Hematopoietic multipotent progenitor cell treated with erythropoietin and hydrocortisone succinate and interleukin-3 and kit ligand, for 15 days (in vitro differentiated cells): Measurements from ENCODE around the gene IFI27.

Source experiments
- DNase-seq: peaks from one replicate; pipeline ENCODE4 v3.0.0-alpha.2; 2015; ENCODE audit warnings: low spot score

The IFI27 gene

DNA sequence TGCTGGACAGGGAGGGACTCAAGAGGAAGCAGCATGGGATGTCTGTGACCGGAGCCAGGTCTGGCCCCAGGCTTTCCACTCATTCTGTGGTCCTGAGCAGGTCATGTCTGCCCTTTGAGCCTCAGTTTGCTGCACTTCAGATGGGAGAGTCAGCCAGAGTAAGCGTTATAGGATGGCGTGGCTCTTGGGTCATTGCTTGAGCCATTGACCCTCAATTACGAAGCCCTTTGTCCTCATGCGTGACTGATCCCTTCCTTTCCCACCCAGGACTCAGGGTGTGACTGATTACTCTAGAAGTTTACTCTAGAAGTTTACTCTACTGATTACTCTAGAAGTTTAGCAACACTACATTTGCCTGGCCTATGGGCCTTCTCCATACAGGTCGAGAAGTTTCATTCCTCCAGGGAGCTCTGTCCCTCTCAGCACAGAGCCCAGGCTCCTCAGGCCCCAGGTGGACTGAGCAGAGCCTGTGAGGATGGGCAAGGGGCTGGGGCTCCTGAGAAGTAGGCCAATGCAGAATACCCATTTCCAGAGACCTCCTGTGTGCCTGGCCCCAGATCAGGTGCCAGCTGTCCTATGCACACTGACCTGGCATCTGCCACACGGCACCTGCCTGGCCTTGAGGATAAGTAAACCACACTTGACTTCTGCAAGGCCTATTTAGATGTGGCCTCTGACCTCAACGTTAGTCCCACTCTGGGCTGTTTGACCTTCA, 7.6 kb upstream of the IFI27 start:
- no peak for DNase-seq

DNA sequence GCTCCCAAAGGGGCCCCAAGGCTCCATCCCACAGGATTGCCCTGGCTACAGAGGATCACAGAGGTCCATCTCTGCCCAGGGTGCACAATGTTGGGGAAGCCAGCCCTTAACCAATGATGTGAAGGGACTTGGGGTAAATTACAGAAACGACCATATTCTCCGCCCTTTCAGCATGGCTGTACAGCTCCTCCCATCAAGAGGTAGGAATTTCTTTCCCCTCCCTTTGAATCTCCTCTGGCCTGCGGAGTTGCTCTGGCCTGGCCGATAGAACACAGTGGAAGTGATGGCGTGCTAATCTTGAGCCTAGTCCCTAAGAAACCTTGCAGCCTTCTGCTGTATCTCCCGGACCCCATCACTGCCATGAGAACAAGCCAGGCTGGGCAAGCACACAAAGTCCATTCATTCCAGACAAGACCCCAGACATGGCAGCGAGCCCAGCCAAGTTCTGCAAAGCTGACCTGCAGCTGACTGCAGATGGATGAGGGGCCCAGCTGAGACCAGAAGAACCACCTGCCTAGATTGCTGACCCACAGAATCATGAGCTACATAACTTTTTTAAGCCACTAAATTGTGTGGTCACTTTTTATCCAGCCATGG, 6.9 kb upstream of the IFI27 start:
- DNase-seq, result no peak

DNA sequence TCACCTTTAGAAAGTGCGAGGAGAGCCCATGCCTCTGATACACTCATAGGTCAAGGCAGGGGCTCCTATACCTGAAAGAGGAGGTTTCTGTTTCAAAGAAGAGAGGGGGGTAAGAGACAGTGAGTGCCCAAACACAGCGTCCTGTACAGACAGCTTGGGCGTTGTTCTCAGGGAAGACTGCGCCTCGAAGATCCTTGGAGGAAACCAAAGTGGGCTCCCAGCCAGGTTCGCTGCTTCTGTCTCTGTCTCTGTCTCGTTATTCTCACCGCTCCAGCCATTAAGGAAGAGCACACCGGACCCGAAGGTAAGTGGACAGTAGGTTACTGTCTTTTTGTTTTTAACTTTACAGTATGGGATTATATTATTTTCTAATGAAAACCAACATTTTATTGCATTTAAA, 5.8 kb upstream of the IFI27 start:
- DNase-seq, result no peak

DNA sequence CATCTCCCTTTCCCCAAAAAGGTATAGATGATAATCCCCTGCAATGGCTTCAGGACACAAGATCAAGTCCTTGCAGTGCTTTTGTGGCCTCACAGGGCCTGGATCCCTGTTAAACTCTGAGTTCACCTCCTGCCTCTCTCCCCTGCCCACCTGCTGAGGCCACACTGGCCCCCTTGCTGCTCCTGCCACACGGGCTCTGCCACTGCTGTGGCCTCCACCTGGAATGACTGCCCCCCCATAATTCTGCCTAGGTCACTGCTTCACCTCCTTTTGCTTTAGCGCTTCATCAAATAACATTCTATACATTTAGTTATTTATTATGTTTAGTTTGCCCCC, 653 bp upstream of the IFI27 start:
- DNase-seq, result no peak

DNA sequence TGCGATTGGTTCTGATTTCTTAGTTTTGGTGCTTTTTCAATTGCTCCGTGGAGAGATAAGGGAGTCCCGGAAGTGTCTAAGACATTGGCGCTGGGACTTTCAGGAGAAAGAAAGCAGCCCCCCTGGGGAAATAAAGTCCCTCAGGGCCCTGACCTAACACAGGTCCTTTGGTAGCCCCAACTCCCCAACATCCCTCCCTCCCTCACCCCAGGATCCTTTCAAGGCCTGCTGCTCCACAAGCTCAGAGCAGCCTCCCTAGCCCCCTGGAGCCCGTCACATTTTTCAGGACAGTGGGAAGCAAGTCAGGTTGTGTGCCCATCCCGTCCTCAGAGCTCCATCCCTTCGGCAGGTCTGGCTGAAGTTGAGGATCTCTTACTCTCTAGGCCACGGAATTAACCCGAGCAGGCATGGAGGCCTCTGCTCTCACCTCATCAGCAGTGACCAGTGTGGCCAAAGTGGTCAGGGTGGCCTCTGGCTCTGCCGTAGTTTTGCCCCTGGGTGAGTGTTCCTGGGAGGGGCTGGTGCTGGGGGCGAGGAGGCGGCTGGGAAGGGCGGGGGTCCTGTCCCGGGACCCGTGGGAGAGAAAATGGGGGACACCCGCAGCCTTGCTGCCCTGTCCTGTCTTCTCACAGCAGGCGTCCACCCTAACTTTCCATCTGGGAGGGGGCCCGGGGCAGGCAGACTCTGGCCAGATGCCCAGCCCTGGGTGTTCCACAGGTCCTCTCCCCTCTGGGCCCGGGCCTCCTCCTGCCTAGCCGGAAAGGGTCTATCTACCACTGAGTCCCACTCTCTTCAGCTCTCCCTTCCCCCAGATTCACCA, 950 bp downstream of the IFI27 start:
- no peak for DNase-seq

DNA sequence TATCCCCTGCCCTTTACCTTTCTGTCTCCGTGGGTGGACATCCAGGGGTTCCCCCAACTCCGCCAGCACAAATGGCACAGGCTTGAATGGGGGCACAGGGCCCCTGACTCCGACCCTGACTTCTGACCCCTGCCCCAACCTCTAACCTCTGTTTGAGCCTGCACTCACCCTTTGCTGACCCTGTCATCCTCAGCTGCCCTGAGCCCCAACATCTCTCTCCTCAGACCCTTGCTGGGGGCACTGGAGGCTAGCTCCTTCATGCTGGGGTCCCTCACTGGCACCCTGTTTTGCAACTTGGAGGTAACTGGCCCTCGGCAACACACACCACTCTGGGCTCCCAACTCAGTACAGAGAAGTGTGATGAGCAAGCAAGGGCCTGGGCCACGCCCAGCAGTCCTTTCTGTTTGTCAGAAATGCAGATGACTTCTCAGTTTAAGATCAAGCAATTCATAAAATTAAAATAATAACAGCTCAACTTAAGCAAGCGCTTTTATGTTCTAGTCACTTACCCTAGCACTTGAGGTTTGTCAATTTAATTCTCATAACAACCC, 2.1 kb downstream of the IFI27 start:
- DNase-seq, result no peak

DNA sequence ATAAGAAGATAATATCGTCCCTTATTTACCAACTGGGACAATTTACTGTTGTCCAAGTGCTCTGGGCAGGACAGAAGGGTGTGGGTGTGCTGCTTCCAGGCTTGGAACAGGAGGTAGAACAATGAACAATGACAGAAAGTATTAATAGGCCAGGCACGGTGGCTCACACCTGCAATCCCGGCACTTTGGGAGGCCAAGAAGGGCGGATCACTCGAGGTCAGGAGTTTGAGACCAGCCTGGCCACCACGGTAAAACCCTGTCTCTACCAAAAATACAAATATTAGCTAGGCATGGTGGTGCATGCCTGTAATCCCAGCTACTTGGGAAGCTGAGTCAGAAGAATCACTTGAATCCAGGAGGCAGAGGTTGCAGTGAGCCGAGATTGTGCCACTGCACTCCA, 2.5 kb downstream of the IFI27 start:
- DNase-seq, result no peak

DNA sequence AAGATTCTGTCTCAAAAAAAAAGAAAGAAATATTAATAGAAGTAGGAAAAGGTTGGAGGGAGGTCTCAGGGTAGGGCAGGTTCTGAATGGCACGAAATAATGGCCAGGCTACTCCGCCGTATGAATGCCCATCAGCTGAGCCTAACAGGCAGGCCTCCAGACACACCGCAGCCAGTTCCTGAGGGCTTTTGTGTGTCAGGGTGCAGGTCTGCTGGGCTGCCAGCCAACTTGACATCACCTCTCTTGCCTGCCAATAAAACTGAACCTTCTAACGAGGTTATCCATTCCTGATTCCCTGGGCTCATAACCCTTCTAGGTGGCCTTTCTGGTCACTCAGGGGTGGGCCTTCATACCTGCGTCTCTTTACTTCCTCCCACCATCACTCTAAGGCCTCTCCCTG, 3.0 kb downstream of the IFI27 start:
- DNase-seq, result no peak

DNA sequence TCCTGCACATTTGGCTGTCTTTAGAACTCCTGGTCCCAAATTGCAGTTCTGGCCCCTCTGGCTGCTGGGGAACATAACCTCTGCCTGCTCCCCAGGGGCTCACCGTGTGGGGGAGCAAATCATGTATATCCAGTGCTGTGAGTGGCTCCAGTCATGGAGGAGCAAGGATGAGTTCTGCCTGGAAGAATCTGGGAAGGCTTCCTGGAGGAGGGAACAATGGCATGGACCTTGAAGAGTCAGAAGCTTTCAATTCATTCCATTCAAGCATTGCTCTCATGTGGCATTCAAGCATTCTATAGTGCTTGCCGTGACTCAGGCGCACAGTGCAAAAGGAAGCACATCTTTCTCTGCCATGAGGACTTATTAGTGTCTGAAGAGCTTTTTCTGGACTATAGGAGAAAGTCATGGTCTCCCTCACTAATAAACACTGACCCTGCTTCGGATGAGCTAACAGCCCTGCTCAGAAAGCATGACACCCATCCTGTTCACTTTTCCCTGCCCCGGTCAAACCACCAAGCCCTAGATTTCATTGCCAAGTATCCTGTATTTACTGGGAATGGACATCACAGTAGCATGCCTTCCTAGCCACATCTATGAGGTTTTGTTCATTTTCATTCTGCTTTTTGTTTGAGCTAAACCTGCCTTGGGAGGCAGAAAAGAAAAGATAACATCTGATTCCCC, 3.5 kb downstream of the IFI27 start:
- no peak for DNase-seq

DNA sequence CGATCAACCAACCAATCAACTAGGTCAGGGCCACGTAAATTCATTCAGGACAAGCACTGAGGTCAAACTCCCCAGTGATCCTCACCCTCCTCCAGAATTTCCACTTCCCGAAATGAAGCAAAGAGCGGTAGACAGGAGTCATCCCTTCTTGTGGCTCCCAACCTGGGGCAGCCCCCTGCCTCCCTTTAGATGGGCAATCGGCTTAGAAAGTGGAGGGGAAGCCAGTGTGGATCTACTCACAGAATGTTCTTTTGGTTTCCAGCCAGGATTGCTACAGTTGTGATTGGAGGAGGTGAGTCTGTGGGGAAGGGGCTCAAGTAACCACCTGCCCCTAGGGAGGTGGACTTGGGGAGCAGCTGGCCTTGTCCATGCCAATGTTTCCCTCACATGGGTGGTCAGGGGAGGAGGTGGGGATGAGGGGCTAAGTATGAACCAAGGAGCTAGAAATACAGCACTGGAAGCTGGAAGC, 4.1 kb downstream of the IFI27 start:
- no peak for DNase-seq

DNA sequence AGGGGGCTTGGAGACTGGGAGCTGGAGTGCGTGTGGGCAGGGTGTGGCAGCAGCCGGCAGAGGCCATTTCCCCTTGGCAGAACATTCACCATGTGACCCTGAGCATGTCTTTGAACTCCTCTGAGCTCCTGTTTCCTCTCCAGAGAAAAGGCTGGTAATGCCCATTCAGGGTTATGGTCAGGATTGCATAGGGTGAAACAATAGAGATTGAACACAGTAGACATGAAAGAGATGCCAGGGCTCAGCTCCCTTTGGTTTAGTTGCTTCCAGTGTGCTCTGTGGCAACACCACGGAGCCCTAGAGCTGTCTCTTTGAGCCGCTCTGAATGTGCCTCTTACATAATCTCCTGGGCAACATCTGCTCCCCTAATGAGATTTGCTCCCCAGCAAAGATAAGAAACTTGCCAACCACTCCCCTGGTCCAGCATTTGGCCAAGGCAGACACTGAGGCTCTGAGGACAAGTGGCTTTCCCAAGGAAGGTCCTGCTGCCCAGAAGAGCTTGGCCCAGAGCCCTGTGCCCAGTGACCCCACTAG, 4.6 kb downstream of the IFI27 start:
- DNase-seq, result peak; percentile 28

DNA sequence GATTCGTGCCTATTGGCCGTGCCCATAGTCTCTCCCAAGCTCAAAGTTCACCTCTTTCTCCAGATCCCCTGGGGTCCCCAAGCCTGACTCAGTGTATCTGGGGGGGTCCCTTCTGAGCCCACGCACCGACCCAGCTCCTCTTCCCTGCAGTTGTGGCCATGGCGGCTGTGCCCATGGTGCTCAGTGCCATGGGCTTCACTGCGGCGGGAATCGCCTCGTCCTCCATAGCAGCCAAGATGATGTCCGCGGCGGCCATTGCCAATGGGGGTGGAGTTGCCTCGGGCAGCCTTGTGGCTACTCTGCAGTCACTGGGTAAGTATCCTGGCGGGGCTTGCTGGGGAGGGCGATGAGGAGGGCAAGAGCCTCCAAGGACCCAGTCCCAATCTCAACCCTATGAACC, 5.1 kb downstream of the IFI27 start:
- no peak for DNase-seq

DNA sequence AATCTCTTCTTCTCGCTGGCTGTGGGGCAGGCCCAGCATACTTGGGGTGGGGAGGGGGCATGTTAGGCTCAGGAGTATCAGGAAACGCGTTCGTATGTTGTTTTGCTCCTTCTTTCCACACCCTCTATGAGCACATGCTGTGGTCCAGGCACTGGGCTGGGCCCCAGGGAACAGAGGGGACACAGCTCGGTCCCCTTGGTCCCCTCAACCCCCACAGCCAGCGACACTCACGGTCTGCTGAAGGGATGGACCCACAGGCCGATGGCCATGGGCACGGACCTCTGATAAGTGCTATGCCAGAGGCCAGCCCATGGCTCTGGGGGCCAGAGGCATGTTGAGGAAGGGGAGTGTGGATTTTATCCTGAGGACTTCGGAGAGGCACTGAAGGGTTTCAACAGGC, 6.2 kb downstream of the IFI27 start:
- no peak for DNase-seq

DNA sequence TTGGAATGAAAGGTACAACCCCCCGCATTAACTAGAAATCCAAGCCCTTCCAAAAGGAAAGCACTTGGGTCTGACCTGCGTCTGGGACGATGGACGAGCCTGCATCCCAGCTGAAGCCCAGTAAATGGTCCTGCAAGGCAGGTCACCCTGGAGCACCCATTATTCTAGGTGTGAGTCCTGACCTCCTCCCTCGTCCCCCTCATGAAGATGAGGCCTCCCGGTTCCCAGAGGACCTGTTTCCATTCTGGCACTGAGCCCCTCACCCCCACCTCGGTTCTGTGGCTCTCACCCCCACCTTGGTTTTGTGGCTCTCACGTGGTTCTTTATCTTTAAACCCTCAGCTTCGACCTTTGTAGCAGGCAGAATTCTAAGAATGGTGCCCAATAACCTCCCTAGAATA, 7.3 kb downstream of the IFI27 start:
- no peak for DNase-seq

DNA sequence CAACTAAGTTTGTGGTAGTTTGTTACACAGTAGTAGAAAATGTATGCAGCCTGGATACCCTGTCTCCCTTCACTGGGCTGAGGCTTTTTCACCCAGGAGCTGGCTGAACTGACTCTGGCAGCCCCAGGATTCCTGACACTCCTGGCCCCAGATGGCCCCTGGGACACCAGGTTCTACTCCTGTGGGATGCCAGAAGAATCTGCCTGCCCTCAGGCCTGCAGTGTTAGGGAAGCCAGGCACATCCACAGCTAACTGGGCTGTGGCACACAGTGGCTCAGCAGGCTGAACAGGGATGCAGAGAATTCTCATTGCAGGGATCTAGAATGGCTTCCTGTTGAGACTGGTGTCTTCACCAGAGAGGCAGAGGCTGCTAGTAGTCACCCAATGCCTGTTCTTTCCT, 8.5 kb downstream of the IFI27 start:
- no peak for DNase-seq

DNA sequence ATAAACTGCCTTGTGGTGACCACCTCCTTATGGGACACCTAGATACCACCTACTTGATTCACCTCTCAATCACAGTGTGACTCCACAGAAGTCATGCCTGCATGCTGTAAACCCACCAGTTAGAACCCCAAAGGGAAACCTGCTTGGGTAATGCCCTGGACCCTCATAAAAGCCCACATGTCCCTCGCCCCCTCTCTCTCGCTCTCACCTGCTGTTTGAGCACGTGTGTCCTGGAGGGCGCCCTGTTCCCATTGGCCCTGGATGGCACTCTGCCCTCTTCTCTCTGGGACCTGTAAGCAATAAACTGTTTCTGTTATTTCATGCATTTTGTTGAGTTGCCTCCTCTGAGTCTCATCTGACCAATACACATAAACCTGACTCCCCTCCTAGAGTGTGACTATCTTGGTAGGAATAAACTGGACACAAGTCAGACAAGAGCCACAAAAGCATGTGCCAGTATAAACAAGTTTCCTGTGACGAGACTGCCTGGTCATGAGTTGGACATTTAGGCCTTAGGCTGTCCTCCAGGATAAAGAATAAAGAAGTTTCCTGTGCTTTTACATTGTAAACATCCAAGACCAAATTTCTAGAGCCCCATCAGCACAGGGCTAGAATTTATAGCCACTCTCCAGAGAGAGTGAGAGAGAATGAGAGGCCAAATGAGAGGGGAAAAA, 10.3 kb downstream of the IFI27 start:
- DNase-seq, result no peak

DNA sequence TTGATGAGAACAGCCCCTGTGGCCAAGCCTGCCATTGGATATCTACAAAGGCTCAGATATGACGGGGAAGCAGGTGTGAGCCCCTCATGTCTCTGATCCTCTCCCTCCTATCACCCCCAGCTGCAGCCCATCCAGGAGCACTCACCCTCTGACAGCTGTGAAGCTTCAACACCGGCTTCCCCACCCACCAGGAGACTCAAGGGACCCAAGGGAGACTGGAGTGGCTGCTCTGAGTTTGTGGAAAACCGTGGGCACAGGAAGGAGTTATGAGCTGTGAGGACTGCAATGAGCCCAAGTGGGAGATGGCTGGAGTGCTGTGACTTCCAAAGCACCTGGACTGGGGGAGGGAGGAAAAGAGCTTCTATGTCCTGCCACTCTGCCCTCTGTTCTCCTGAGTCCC, 10.9 kb downstream of the IFI27 start:
- no peak for DNase-seq

DNA sequence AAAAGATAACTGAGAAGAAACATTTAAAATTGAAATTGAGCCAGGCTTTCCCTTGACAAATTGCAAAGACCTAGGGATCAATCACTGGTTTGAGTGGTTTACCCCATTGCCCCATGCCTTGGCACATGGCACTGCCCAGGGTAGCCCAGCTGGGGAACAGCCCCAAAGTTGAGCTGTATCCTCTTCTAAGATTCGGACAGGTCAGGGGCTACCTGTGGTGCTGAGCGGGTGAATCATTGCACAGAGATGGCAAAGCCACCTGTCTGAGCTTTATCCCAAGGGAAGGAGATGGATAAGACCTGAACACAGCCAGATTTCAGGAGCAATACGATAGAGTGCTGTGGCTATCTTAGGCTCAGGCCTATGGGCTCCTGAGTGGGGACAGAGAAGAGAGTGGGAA, 11.9 kb downstream of the IFI27 start:
- DNase-seq, result no peak

DNA sequence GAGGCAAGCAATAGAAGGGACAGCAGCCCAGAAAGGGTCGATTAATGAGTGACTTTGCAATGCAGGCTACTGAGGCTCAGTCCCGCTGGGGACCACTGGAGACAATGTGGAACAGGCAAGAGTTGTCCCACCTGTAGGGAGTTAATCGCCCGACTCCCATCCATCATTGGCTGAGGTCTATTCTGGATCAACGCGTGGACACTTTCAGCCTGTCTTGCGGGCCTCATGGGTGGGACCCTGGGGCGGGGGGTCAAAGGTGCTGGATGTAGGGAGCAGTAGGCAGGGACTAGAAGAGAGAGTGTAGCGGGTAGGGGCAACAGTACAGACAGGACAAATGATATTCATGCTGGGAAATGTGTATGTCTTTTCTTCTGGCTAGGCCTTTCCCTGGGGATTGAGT, 12.8 kb downstream of the IFI27 start:
- no peak for DNase-seq

DNA sequence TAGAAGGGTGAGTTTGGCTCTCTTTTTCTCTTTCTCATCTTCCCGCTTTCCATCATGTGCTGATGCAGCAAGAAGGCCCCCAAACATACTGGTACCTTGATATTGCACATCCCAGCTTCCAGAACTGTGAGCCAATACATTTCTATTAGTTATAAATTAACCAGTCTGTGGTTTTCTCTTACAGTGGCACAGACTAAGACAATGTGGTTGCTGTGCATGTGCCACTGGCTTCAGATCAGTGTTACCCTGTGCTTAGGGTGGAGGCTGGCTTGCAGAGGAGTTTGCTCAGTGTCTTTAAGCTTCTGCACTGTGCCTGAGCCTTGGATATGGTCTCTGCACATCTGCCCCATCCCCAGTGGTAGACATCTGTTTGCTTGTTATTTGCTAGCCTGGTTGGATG, 13.3 kb downstream of the IFI27 start:
- no peak for DNase-seq

DNA sequence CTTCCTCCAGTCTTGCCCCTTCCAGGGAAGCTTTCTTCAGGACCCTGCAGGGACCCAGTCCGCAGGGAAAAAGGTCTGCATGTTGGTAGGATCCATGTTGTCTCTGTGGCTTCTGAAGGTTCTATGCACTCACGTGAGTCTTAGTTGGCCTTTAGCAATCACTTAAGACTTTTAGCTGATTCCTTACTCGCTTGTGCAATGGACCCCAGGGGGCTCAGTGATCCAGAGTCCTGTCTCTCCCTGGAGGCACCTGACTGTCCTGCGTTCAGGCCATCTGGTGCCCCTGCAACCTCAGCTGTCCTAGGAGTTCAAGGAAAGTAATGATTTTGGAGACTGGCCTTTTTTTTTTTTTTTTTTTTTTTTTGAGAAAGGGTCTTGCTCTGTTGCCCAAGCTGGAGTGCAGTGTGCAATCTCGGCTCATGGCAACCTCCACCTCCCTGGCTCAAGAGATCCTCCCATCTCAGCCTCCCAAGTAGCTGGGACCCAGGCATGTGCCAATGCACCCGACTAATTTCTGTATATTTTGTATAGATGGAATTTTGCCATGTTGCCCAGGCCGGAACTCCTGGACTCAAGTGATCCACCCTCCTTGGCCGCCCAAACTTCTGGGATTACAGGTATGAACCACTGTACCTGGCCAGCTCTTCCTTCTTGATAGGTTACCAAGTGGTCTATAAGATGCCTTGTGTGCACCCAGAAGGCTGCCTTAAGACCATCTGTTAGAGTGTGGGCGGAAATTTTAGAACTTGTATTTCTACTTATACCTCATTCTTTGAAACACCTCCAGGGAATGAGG, 14.2 kb downstream of the IFI27 start:
- no peak for DNase-seq
